HG02571 (cell line): ENCODE measurements around the gene MYRF.

Experiments used
- ATAC-seq: cut with Tn5 transposase; IDR thresholded peaks from one replicate; pipeline ENCODE4 v1.9.1; 2021; ENCODE audit warnings: mild to moderate bottlenecking, moderate library complexity; ENCODE audit not compliant: unreplicated experiment

Gene MYRF

DNA sequence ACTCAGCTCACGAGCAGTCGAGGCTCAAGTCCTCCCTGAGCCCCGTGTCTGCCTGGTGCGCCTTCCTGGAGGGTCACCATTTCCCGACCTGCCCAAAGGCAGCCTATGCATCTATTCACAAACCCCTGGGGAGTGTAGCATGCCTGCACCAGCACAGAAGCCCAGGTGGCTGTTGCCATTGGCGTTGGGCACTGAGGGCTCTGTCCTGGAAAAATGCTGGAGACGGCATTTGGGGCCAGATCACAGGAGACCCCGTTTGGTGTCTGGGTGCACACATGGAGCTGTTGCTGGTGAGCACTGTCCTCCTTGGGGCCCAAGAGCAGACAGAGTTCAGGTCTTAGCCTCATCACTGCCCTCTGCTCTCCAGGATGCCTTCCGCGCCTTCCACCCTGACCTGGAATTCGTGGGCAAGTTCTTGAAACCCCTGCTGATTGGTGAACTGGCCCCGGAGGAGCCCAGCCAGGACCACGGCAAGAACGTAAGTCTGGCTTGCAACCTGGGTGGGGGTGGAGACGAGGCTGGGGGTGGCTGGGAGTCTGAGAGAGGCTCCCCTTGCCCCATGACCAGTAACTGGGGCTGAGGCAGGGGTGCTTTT, 85.1 kb downstream of the MYRF start:
- ATAC-seq = no peak
